Measurements from ENCODE around the gene KIF17.

KIF17 gene

DNA sequence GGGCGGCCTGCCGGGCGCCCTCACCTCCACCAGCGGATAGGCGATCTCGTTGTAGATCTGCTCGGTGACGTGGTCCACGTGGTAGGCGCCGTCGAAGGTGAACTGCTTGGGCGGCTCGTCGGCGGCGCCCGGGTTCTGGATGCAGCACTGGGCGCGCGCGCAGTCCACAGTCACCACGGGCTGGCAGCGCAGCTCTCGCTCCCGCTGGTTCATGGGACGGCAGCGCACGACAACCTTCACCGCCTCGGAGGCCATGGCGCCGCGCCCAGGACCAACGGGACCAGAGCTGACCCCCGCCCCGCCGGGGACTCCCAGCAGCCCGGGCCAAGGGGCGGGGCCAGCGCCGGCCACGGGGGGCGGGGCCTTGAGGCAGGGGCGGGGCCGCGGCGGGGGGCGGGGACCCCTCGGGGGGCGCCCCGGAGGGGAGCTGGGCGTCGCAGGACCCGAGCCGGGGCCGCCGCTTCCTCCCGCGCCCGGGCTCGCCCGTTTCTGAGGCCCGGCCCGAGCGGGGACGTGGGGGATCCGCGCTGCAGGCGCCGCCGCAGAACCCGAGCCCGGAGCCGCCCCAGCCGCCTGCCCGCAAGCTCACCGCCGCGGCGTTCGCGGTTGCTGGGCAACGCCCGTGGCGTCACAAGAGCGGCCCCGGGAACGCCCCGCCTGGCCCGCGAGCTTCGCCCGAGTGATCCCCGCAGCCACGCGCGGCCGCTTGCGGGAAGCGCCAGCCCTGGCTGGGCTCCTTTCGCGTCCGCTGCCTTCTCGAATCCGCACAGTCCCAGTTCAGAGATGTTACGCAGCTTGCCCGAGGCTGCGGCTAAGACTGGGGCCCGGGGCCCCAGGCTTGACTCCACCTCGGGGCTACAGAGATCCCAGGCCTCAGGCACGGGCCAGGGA, at the start of gene KIF17:
Gene KIF17 (minus strand): TSS at position 556 of the 891 bp plus-strand sequence. CDS start 301 bp downstream, at position 255.
- H3K4me3 Mint-ChIP-seq: peak within 1 kb of the TSS; percentile 79 to 81 (median 79)

DNA sequence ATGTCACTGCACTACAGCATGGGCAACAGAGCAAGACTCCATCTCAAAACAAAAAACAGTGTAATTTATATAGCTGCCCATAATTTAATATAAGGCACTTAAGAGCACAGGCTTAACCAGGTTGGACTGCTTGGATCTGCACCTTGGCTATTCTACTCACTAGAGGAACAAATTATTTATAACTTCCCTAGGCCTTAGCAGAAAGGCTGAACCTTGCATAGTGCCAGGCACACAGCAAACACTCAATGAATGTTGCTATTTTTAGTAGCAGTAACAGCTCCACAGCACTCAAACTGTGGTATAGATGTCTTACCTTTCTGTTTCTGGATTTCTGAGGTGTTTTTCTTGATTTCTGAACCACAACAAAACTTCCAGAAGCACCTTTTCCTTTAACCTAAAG, 49.5 kb upstream of the KIF17 start:
- TF ChIP-seq, protein P1, sequence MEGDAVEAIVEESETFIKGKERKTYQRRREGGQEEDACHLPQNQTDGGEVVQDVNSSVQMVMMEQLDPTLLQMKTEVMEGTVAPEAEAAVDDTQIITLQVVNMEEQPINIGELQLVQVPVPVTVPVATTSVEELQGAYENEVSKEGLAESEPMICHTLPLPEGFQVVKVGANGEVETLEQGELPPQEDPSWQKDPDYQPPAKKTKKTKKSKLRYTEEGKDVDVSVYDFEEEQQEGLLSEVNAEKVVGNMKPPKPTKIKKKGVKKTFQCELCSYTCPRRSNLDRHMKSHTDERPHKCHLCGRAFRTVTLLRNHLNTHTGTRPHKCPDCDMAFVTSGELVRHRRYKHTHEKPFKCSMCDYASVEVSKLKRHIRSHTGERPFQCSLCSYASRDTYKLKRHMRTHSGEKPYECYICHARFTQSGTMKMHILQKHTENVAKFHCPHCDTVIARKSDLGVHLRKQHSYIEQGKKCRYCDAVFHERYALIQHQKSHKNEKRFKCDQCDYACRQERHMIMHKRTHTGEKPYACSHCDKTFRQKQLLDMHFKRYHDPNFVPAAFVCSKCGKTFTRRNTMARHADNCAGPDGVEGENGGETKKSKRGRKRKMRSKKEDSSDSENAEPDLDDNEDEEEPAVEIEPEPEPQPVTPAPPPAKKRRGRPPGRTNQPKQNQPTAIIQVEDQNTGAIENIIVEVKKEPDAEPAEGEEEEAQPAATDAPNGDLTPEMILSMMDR (IDR thresholded peaks at IDR 0.05; ENCODE audit: unreplicated experiment in 3 of 3): no peak
- H3K9me3 Mint-ChIP-seq: no peaks in the 10 kb centered on the region
- peaks cover 88% of the 10 kb centered on the region for H3K36me3 Mint-ChIP-seq (ENCODE audit: low read depth)
- H3K27ac Mint-ChIP-seq: no peak overlapping the region
- no peak overlapping the region for H3K4me3 Mint-ChIP-seq
- no peaks in the 10 kb centered on the region for H3K4me1 Mint-ChIP-seq
- no peaks in the 10 kb centered on the region for H3K27me3 Mint-ChIP-seq (ENCODE audit: low read depth)

More for the DNA sequence above, at the start of gene KIF17:
- Mint-ChIP-seq H3K9me3 (no peaks in the 10 kb centered on the region), H3K36me3 (ENCODE audit: low read depth) (no peaks in the 10 kb centered on the region), H3K27me3 (ENCODE audit: low read depth) (peaks cover 54% of the 10 kb centered on the region), H3K27ac (no peak within 1 kb of the TSS), H3K4me1 (no peaks in the 10 kb centered on the region)
- TF ChIP-seq, protein P1 (IDR thresholded peaks at IDR 0.05; ENCODE audit: unreplicated experiment in 3 of 3): no peak

DNA sequence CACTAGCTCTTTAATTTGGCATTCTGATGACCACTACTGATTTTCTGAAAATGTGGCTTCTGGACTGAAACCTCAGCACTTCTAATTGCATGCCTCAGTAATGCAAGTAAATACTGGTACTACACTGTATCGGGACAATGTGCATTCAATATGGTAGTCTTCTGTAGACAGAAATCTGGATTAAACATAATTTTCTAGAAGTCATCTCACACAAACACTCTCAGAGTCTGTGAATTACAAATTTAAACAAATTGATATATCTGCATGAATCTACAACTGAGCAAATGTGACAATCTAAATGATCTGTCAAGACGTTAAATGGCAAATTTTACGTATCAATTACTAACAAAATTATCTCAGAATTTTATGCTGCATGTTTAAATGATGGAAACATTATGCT, 45.6 kb upstream of the KIF17 start:
- H3K36me3 Mint-ChIP-seq (ENCODE audit: low read depth): peaks cover 93% of the 10 kb centered on the region
- H3K27ac Mint-ChIP-seq: no peak overlapping the region
- H3K4me1 Mint-ChIP-seq: no peaks in the 10 kb centered on the region
- H3K9me3 Mint-ChIP-seq: no peaks in the 10 kb centered on the region
- no peak overlapping the region for H3K4me3 Mint-ChIP-seq
- H3K27me3 Mint-ChIP-seq (ENCODE audit: low read depth): no peaks in the 10 kb centered on the region
- TF ChIP-seq, protein P1 (IDR thresholded peaks at IDR 0.05; ENCODE audit: unreplicated experiment in 3 of 3): no peak

DNA sequence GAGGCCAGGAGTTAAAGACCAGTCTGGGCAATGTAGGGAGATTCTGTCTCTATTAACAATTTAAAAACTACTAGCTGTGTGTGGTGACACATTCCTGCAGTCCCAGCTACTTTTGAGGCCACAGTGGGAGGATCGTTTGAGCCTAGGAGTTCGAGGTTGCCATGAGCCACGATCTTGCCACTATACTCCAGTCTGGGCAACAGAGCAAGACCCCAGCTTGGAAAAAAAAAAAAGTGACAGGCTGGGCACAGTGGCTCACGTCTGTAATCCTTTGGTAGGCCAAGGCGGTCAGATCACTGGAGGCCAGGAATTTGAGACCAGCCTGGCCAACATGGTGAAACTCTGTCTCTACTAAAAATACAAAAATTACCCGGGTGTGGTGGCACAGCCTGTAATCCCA, 42.5 kb upstream of the KIF17 start:
- Mint-ChIP-seq H3K4me1 (no peaks in the 10 kb centered on the region), H3K9me3 (no peaks in the 10 kb centered on the region), H3K36me3 (ENCODE audit: low read depth) (peaks cover 94% of the 10 kb centered on the region), H3K27ac (no peak overlapping the region), H3K27me3 (ENCODE audit: low read depth) (no peaks in the 10 kb centered on the region), H3K4me3 (no peak overlapping the region)
- TF ChIP-seq, protein P1 (IDR thresholded peaks at IDR 0.05; ENCODE audit: unreplicated experiment in 3 of 3): no peak

DNA sequence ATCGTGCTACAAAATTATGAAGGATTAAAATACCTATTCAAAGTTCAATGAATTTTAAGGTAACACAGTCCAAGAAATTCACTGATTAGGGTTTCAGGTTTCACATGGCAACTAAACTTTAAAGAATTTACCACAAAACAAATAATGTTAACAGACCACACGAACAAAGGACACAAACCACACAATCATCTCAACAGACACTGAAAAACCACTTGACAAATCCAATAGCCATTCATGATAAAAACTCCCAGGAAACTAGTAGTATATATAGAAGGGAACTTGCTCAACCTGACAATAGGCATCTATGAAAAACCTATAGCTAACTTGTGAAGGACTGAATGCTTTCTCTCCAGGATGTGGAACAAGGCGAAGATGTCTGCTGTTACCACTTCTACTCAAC, 35.8 kb upstream of the KIF17 start:
- no peak overlapping the region for H3K27ac Mint-ChIP-seq
- no peaks in the 10 kb centered on the region for H3K9me3 Mint-ChIP-seq
- H3K27me3 Mint-ChIP-seq (ENCODE audit: low read depth): no peaks in the 10 kb centered on the region
- H3K36me3 Mint-ChIP-seq (ENCODE audit: low read depth): peaks cover 75% of the 10 kb centered on the region
- H3K4me1 Mint-ChIP-seq: no peaks in the 10 kb centered on the region
- TF ChIP-seq, protein P1 (IDR thresholded peaks at IDR 0.05; ENCODE audit: unreplicated experiment in 3 of 3): no peak
- H3K4me3 Mint-ChIP-seq: no peak overlapping the region
